DND-41 (cell line): Measurements from ENCODE around the gene OTUD1.

Experiments used
- ATAC-seq: fragments of 200-7000 bp; cut with Tn5 transposase; 3 replicates; pipeline ENCODE4 v1.9.1; 2021; ENCODE audit warnings: low read depth; ENCODE audit not compliant: insufficient read depth
- DNase-seq: peaks from one replicate; pipeline ENCODE4 v3.0.0-alpha.2; 2020
- H2AFZ ChIP-seq: 2 replicates; pipeline ENCODE4 v1.6.0; 2012; ENCODE audit warnings: low read depth, low read length
- H3K27ac ChIP-seq: 2 replicates; pipeline ENCODE4 v1.5.1; 2012; ENCODE audit warnings: low read length, inconsistent platforms
- H3K27me3 ChIP-seq: fragments of 200-600 bp; sonication (generic); 2 replicates; pipeline ENCODE4 v1.6.0; 2012; ENCODE audit warnings: low read length, mild to moderate bottlenecking, inconsistent platforms; ENCODE audit not compliant: insufficient read depth, poor library complexity
- H3K36me3 ChIP-seq: 2 replicates; pipeline ENCODE4 v1.5.1; 2012; ENCODE audit warnings: low read length, inconsistent platforms; ENCODE audit not compliant: insufficient read depth
- H3K4me1 ChIP-seq: 2 replicates; pipeline ENCODE4 v1.5.1; 2012; ENCODE audit warnings: mild to moderate bottlenecking, low read length; ENCODE audit not compliant: insufficient read depth
- H3K4me2 ChIP-seq: 2 replicates; pipeline ENCODE4 v1.6.0; 2012; ENCODE audit warnings: mild to moderate bottlenecking, moderate library complexity, low read length, inconsistent platforms; ENCODE audit not compliant: insufficient read depth
- H3K4me3 ChIP-seq, 2 experiments: fragments of 200-600 bp in 1 of 2; shearing (Covaris generic) in 1 of 2; 2 replicates each; pipeline ENCODE4 v1.5.1; 2012 to 2016; ENCODE audit warnings: inconsistent platforms in 2 of 2, low read length in 2 of 2, mild to moderate bottlenecking in 2 of 2, low read depth in 1 of 2, moderate library complexity in 1 of 2
- H3K79me2 ChIP-seq: 2 replicates; pipeline ENCODE4 v1.6.0; 2012; ENCODE audit warnings: low read length, inconsistent platforms; ENCODE audit not compliant: insufficient read depth
- H3K9ac ChIP-seq: 2 replicates; pipeline ENCODE4 v1.6.0; 2012; ENCODE audit warnings: low read depth, mild to moderate bottlenecking, inconsistent platforms, low read length, moderate library complexity
- H3K9me3 ChIP-seq: 2 replicates; pipeline ENCODE4 v1.5.1; 2012; ENCODE audit warnings: low read length, moderate library complexity, mild to moderate bottlenecking, inconsistent platforms; ENCODE audit not compliant: insufficient read depth, severe bottlenecking
- H4K20me1 ChIP-seq: 2 replicates; pipeline ENCODE4 v1.6.0; 2012; ENCODE audit warnings: low read length; ENCODE audit not compliant: insufficient read depth
- EZH2 ChIP-seq: IDR thresholded peaks from 3 replicates; pipeline ENCODE4 v1.6.1; 2012; ENCODE audit warnings: borderline replicate concordance, low read depth, mild to moderate bottlenecking, moderate library complexity, low read length, inconsistent platforms; ENCODE audit not compliant: severe bottlenecking
- TF ChIP-seq, protein P1 (sequence below): IDR thresholded peaks from 2 replicates; pipeline ENCODE4 v1.5.1; 2012; ENCODE audit warnings: borderline replicate concordance, low read length, moderate library complexity, mild to moderate bottlenecking; ENCODE audit not compliant: poor library complexity, severe bottlenecking; ENCODE audit errors: extremely low read depth

The OTUD1 gene

DNA sequence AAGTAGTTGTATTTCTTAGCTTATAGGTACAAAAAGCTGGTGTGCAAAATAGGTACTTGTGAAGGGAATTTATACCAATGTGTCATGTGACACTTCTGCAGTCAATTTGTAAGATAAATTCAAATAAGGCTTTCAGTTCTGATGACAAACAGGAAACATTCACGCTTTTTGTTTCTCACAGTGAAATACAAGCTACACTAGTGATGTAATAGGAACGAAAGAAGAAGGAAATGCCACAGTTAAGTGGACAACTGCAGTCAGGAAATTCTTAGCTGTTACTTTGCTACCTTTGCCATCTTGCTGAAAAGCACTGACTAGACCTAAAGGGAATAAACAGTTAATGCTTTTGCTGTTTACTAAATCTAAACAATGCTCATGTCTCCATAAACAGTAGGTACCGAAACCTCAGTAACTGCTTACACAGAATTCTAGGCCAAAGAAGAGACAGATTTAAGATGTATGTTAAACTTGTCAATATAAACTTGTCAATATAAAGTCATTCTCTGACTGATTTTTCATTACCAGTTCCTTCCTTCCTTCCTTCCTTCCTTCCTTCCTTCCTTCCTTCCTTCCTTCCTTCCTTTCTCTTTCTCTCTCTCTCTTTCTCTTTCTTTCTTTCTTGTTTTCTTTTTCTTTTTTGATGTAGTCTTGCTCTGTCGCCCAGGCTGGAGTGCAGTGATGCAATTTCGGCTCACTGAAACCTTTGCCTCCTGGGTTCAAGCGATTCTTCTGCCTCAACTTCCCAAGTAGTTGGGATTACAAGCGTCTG is 10.1 kb downstream of the OTUD1 start:
- peaks cover 11% of the 10 kb centered on the region for H3K4me1 ChIP-seq
- H3K4me2 ChIP-seq = no peak overlapping the region
- TF ChIP-seq, protein P1, sequence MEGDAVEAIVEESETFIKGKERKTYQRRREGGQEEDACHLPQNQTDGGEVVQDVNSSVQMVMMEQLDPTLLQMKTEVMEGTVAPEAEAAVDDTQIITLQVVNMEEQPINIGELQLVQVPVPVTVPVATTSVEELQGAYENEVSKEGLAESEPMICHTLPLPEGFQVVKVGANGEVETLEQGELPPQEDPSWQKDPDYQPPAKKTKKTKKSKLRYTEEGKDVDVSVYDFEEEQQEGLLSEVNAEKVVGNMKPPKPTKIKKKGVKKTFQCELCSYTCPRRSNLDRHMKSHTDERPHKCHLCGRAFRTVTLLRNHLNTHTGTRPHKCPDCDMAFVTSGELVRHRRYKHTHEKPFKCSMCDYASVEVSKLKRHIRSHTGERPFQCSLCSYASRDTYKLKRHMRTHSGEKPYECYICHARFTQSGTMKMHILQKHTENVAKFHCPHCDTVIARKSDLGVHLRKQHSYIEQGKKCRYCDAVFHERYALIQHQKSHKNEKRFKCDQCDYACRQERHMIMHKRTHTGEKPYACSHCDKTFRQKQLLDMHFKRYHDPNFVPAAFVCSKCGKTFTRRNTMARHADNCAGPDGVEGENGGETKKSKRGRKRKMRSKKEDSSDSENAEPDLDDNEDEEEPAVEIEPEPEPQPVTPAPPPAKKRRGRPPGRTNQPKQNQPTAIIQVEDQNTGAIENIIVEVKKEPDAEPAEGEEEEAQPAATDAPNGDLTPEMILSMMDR = no peak
- no peak for TF ChIP-seq EZH2
- no peak overlapping the region for H3K27ac ChIP-seq
- no peaks in the 10 kb centered on the region for H3K9me3 ChIP-seq
- no peak overlapping the region for H2AFZ ChIP-seq
- no peak overlapping the region for H3K9ac ChIP-seq
- H3K79me2 ChIP-seq = no peaks in the 10 kb centered on the region
- H3K4me3 ChIP-seq = no peak overlapping the region
- DNase-seq (no peak), ATAC-seq (no peak)
- H3K27me3 ChIP-seq = no peaks in the 10 kb centered on the region
- H3K36me3 ChIP-seq = no peaks in the 10 kb centered on the region
- no peaks in the 10 kb centered on the region for H4K20me1 ChIP-seq

DNA sequence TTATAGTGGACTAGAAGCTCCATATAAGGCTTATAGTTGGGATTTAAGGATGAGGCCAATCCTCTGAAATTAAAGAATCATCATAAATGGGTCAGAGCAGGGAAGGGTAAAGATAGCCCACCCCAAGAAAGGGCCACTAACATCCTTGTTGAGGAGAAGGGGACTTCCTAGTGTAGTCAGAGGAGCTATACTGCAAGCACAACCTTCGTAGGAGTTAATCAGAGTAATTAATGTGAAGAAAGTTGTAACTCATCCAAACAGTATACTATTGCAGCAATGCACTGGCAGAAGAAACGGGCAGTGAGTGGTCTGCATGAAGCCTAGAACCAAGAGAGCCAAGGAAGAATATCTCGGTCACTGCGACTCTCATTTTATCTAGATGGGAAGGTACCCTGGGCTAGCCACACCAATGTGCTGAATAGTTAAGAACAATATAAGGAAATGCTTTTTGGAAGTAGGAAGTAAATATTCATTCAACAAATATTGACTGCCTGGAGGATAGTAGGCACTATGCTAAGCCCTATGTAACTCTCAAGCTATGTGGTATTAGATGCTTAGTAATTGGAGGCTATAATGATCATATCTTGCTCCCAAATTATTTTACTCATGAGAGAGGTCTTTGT is 13.3 kb downstream of the OTUD1 start:
- no peak overlapping the region for H3K27ac ChIP-seq
- H3K9me3 ChIP-seq = no peaks in the 10 kb centered on the region
- DNase-seq (no peak), ATAC-seq (no peak)
- H3K79me2 ChIP-seq = no peaks in the 10 kb centered on the region
- no peak overlapping the region for H2AFZ ChIP-seq
- H3K27me3 ChIP-seq = no peaks in the 10 kb centered on the region
- H4K20me1 ChIP-seq = no peaks in the 10 kb centered on the region
- H3K9ac ChIP-seq = no peak overlapping the region
- no peaks in the 10 kb centered on the region for H3K36me3 ChIP-seq
- peaks cover 3% of the 10 kb centered on the region; the same call in 1 of the 2 replicates for H3K4me1 ChIP-seq
- no peak overlapping the region for H3K4me3 ChIP-seq
- TF ChIP-seq EZH2 = no peak
- TF ChIP-seq, protein P1 = no peak
- H3K4me2 ChIP-seq = no peak overlapping the region

DNA sequence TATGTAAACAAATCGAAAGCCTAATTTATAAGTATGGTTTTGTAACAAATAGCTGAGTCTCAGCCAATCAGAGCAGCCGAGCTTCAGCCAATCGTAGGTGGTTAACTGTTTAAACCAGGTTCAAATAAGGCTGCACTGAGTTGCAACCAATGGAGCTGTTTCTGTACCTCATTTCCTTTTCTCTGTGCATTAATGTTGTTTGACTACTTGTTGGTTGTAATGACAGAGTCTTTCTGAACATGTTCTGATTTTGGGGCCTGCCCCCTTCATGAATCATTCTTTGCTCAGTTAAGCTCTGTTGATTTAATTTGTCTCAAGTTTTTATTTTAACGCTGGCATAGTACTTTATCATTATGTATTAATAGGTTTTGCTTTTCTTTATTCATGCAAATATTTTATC is 14.6 kb downstream of the OTUD1 start:
- Histone ChIP-seq H3K36me3 (no peaks in the 10 kb centered on the region), H3K4me1 (peaks cover 3% of the 10 kb centered on the region; the same call in 1 of the 2 replicates), H3K79me2 (no peaks in the 10 kb centered on the region), H3K4me2 (no peak overlapping the region), H4K20me1 (no peaks in the 10 kb centered on the region), H3K27me3 (no peaks in the 10 kb centered on the region), H3K9ac (no peak overlapping the region), H3K27ac (no peak overlapping the region), H3K4me3 (no peak overlapping the region), H3K9me3 (no peaks in the 10 kb centered on the region), H2AFZ (no peak overlapping the region)
- DNase-seq = no peak
- TF ChIP-seq, protein P1 = no peak
- no peak for TF ChIP-seq EZH2
- no peak for ATAC-seq
